Adipocyte (in vitro differentiated cells): ENCODE data around the gene CA6.
"Not testable (repeated sequence)": the region's sequence is repeated elsewhere in the genome, so short reads cannot be mapped to it uniquely, and the experiment has no call there.

Experiments used
- DNase-seq: peaks from one replicate; pipeline ENCODE4 v3.0.0-alpha.2; 2015; ENCODE audit warnings: low read depth
- H3K27me3 ChIP-seq: replicated peaks from 2 replicates; pipeline ENCODE4 v1.7.0; 2013; ENCODE audit warnings: mild to moderate bottlenecking, low read length, moderate library complexity; ENCODE audit not compliant: control insufficient read depth, insufficient read depth
- H3K36me3 ChIP-seq: 2 replicates; pipeline ENCODE4 v1.7.0; 2013; ENCODE audit warnings: low read length, mild to moderate bottlenecking, moderate library complexity; ENCODE audit not compliant: control insufficient read depth, insufficient read depth, severe bottlenecking
- H3K4me1 ChIP-seq: 2 replicates; pipeline ENCODE4 v1.7.0; 2013; ENCODE audit warnings: mild to moderate bottlenecking, low read length, moderate library complexity; ENCODE audit not compliant: control insufficient read depth, insufficient read depth
- H3K4me3 ChIP-seq: 2 replicates; pipeline ENCODE4 v1.7.0; 2013; ENCODE audit warnings: mild to moderate bottlenecking, low read length, moderate library complexity
- H3K9ac ChIP-seq: 2 replicates; pipeline ENCODE4 v1.7.0; 2013; ENCODE audit warnings: mild to moderate bottlenecking, low read length, moderate library complexity
- H3K9me3 ChIP-seq: 2 replicates; pipeline ENCODE4 v1.7.0; 2013; ENCODE audit warnings: mild to moderate bottlenecking, low read length, moderate library complexity; ENCODE audit not compliant: control insufficient read depth

The CA6 gene

DNA sequence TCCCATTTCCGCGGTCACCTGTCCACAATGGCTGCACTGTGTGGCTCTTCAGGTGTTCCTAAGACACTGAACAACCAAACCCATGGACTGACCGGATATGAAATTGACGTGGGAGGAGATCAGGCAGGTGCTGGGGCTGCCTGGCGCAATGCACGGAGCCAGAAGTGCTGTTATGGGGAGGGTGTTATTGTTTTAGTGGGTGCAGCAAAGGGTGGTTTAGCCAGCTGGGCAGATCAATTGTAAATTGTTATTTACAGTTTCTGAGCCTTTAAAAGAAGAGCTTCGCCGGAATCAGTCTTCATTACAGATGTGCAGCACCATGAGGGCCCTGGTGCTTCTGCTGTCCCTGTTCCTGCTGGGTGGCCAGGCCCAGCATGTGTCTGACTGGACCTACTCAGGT lies at the start of gene CA6:
CA6 (plus strand) TSS at position 301 of the 400 bp plus-strand sequence; CDS start at position 320, 19 bp downstream.
- Histone ChIP-seq H3K36me3 (no peaks in the 10 kb centered on the region), H3K9ac (no peak within 1 kb of the TSS), H3K9me3 (no peaks in the 10 kb centered on the region), H3K27me3 (peaks cover 3% of the 10 kb centered on the region), H3K4me3 (no peak within 1 kb of the TSS), H3K4me1 (no peaks in the 10 kb centered on the region)
- no peak for DNase-seq

DNA sequence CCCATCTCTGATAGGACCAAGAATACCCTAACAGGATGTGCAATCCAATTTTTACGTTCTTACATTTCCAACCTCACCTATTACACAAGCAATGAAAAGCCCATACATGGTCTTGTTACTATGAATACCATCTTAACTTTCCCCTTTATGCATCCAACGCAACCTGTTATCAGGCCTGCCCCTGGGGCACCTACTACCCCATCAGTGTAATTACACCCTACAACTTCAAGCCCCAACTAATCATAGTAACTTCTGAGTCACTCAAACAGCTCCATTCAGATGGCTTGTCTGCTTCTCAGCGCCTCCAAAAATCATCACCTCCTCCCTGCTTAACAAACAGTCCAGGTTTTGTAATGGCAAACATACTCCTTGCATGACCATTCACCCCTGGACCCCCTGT lies 48.9 kb upstream of the CA6 start:
- not testable (repeated sequence) for H3K9me3 ChIP-seq, H3K4me1 ChIP-seq, H3K4me3 ChIP-seq, H3K27me3 ChIP-seq, H3K9ac ChIP-seq, DNase-seq, H3K36me3 ChIP-seq

GRCh38 chr1:8897505-8897904 lies 48.2 kb upstream of the CA6 start:
- H3K4me1 ChIP-seq, H3K9me3 ChIP-seq, H3K9ac ChIP-seq, DNase-seq, H3K36me3 ChIP-seq, H3K4me3 ChIP-seq, H3K27me3 ChIP-seq: not testable (repeated sequence)

DNA sequence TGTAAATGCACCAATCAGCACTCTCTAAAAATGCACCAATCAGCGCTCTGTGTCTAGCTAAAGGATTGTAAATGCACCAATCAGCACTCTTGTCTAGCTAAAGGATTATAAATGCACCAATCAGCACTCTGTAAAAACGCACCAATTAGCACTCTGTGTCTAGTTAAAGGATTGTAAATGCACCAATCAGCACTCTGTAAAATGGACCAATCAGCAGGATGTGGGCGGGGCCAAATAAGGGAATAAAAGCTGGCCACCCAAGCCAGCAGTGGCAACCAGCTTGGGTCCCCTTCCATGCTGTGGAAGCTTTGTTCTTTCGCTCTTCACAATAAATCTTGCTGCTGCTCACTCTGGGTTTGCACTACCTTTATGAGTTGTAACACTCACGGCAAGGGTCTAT lies 47.2 kb upstream of the CA6 start:
- peaks cover 11% of the 10 kb centered on the region for H3K4me1 ChIP-seq
- not testable (repeated sequence) for DNase-seq, H3K36me3 ChIP-seq, H3K27me3 ChIP-seq, H3K4me3 ChIP-seq, H3K9me3 ChIP-seq, H3K9ac ChIP-seq

DNA sequence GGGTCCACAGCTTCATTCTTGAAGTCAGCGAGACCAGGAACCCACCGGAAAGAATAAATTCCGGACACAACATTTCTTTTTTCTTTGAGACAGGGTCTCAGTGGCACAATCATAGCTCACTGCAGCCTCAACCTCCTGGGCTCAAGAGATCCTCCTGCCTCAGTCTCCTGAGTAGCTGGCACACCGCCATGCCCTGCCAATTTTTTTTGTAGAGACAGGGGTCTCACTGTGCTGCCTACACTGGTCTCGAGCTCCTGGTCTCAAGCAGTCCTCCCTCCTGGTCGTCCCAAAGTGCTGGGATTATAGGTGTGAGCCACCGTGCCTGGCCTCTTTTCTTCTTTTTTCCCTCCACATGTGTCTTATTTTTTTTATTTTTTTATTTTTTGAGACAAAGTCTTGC lies 46.6 kb upstream of the CA6 start:
- H3K9ac ChIP-seq: no peak overlapping the region
- no peaks in the 10 kb centered on the region for H3K9me3 ChIP-seq
- H3K4me1 ChIP-seq: peaks cover 15% of the 10 kb centered on the region
- no peak for DNase-seq
- H3K4me3 ChIP-seq: no peak overlapping the region
- no peaks in the 10 kb centered on the region for H3K27me3 ChIP-seq
- H3K36me3 ChIP-seq: no peaks in the 10 kb centered on the region

- H3K36me3 ChIP-seq, H3K9ac ChIP-seq, H3K9me3 ChIP-seq, H3K27me3 ChIP-seq, DNase-seq, H3K4me3 ChIP-seq: not testable (repeated sequence)
- peaks cover 28% of the 10 kb centered on the region for H3K4me1 ChIP-seq
These were observed 45.0 kb upstream of the CA6 start for GRCh38 chr1:8900684-8901083.

GRCh38 chr1:8902765-8903164 lies 42.9 kb upstream of the CA6 start:
- H3K9me3 ChIP-seq: no peaks in the 10 kb centered on the region
- H3K4me3 ChIP-seq: no peak overlapping the region
- peaks cover 33% of the 10 kb centered on the region for H3K4me1 ChIP-seq
- no peaks in the 10 kb centered on the region for H3K27me3 ChIP-seq
- H3K9ac ChIP-seq: peak overlapping the region; percentile 54
- DNase-seq: peak; percentile 47
- no peaks in the 10 kb centered on the region for H3K36me3 ChIP-seq

- no peaks in the 10 kb centered on the region for H3K36me3 ChIP-seq
- peaks cover 33% of the 10 kb centered on the region for H3K4me1 ChIP-seq
- H3K4me3 ChIP-seq: no peak overlapping the region
- H3K27me3 ChIP-seq: no peaks in the 10 kb centered on the region
- DNase-seq: peak; percentile 55
- H3K9me3 ChIP-seq: no peaks in the 10 kb centered on the region
- peak overlapping the region; percentile 50 for H3K9ac ChIP-seq
These were observed 42.3 kb upstream of the CA6 start for GRCh38 chr1:8903410-8903809.

- Histone ChIP-seq H3K27me3 (no peaks in the 10 kb centered on the region), H3K36me3 (no peaks in the 10 kb centered on the region), H3K4me1 (peaks cover 33% of the 10 kb centered on the region), H3K4me3 (no peak overlapping the region), H3K9ac (peak overlapping the region; percentile 55), H3K9me3 (no peaks in the 10 kb centered on the region)
- DNase-seq: peak; percentile 98
These were observed 41.6 kb upstream of the CA6 start for GRCh38 chr1:8903908-8904650.

GRCh38 chr1:8905582-8906191 lies 40.0 kb upstream of the CA6 start:
- Histone ChIP-seq H3K4me1 (peaks cover 33% of the 10 kb centered on the region), H3K9me3 (no peaks in the 10 kb centered on the region), H3K9ac (peak overlapping the region; percentile 31), H3K36me3 (no peaks in the 10 kb centered on the region), H3K4me3 (no peak overlapping the region), H3K27me3 (no peaks in the 10 kb centered on the region)
- peak; percentile 60 for DNase-seq

- H3K9ac ChIP-seq: no peak overlapping the region
- H3K36me3 ChIP-seq: no peaks in the 10 kb centered on the region
- peaks cover 20% of the 10 kb centered on the region for H3K4me1 ChIP-seq
- no peak for DNase-seq
- no peak overlapping the region for H3K4me3 ChIP-seq
- no peaks in the 10 kb centered on the region for H3K27me3 ChIP-seq
- H3K9me3 ChIP-seq: no peaks in the 10 kb centered on the region
These were observed 37.1 kb upstream of the CA6 start for GRCh38 chr1:8908388-8909151.
